SKM-1 treated with dmso at 0.1 percent for 144 hours (cell line): ENCODE measurements around the gene REG3A.

ENCODE experiments used
- DNase-seq: peaks from one replicate; lab custom pipeline; 2025; ENCODE audit not compliant: unreplicated experiment; lab: John Stamatoyannopoulos, UW

The REG3A gene

GRCh38 chr2:79159653-79160052, at the start of gene REG3A:
REG3A (minus strand) TSS chr2:79159753; CDS start chr2:79159405, 348 bp downstream.
- no peak for DNase-seq

- DNase-seq = no peak
These were observed 41.2 kb upstream of the REG3A start for GRCh38 chr2:79200762-79201161.

DNA sequence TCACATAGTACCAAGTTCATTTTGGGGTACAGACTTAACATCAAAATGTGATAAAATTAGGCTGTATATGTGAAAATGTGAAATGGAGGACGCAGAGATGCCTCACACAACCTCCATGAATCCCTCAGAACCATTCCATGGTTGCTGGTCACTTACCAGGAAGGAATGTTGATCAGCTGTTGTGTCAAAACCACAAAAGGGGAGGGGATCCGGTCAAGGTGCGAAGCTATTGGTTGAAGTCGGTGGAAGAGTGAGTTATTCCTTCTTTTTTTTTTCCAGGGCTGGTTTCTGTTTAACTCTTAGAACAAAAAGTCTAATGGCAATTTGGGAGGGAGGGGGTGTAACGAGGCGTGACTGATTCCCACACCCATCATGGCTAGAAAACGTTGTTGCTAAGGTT, 32.3 kb upstream of the REG3A start:
- no peak for DNase-seq

DNA sequence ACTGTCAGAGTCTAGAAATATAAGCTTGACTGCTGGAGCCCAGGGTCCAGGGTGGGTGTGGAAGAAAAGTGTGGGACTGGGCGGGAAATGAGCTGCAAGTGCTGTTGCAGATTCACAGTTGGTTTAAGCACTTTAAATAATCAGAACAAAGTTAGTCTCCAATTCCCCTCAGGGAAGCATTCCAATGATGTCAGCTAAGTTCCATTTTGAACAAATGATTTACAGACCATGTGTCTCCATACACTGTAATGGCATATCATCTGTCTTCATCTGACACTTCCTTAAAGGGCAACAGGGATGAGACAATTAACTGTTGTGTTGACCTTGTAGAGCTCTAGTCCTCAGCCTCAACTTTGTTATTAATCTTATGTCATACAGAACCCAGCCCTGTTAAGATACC, 31.5 kb upstream of the REG3A start:
- DNase-seq = no peak

- no peak for DNase-seq
These were observed 29.9 kb upstream of the REG3A start for GRCh38 chr2:79189465-79189864.

- no peak for DNase-seq
These were observed 22.1 kb upstream of the REG3A start for GRCh38 chr2:79181617-79182016.

GRCh38 chr2:79180092-79180491, 20.5 kb upstream of the REG3A start:
- DNase-seq = no peak

GRCh38 chr2:79179036-79179435, 19.5 kb upstream of the REG3A start:
- DNase-seq = no peak

DNA sequence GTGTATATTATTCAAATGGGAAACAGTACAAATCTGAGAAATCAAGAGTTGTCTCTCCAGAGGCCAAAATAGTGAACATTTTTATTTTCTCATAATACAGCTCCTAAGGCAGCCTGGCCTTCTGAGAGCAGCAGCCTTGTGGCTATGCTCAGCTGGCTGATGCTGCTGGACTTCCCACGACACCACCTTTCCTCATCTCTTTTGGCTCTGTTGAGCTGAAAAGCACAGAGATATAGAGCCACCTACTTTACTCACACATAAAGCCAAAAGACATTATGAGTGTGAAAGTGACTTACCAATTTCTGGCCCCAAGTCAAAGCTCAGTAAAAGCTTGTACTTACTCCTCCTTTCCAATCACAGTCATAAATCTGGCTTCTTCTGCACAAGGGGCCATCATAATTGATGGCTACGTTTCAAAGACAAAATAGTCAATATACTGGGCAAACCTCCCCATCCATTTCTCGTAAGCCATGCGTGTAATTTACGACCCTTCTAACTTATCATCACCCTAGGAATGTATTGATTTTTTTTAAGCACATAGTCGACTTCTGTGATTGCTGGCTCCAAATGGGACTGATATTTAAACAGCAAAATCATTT, 18.6 kb upstream of the REG3A start:
- no peak for DNase-seq

DNA sequence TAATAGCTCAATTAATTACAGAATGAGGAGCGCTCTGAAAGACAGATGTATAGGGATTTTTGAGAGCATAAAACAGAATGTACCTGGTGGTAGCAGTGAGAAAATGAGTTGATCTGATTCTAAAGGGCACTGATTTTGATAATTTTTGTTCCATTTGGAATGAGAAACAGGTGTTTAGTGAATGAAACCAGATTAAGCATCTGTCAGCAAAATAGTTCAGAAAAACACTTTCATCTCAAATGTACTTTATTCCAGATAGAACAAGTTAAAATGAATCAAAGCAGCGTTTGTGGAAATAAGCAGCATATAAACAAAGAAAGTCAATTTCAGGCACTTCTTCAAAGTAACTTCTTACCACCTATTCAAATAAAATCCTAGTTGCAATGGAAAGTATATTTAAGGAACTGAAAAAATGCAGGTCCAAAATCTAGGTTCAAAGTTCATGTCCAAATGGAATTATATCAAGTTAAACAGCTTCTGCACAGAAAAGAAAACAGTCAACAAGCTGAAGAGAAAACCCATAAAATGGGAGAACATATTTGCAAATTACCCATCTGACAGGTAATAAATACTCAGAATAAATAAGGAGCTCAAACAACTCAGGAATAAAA, 11.9 kb upstream of the REG3A start:
- no peak for DNase-seq

GRCh38 chr2:79162801-79163200, 3.2 kb upstream of the REG3A start:
- DNase-seq = no peak

- no peak for DNase-seq
These were observed 2.6 kb upstream of the REG3A start for GRCh38 chr2:79162132-79162531.

- no peak for DNase-seq
These were observed 523 bp downstream of the REG3A start for GRCh38 chr2:79159030-79159429.

DNA sequence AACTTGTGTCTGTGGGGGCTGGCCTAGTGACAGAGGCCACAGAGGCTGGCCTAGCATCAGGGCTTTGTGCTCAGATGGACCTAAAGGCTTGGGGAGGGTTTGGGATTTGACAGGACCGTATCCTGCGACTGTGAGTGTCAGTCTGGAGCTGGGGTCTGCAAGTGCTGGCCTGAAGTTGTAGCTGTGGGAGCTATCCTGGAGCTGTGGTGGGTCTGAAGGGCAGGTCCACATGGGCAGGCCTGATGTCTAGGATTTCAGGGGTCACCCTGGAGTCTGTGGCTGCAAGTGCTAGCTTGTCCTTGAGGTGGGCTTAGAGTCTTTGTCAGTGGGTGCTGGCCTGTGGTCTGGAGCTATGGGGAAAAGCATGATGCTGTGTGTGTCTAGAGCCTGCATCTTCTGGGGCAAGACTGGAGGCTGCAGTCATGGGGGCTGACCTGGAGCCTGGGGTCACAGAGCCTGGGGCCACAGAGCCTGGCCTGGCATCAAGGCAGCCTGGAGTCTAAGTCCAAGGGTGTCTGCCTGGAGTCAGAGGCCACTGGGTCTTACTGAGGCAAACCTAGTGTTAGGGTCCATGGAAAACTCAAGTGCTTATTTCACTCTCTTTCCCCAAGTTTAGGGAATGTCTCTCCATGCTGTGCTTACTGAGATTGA, 3.6 kb downstream of the REG3A start:
- DNase-seq = no peak

DNA sequence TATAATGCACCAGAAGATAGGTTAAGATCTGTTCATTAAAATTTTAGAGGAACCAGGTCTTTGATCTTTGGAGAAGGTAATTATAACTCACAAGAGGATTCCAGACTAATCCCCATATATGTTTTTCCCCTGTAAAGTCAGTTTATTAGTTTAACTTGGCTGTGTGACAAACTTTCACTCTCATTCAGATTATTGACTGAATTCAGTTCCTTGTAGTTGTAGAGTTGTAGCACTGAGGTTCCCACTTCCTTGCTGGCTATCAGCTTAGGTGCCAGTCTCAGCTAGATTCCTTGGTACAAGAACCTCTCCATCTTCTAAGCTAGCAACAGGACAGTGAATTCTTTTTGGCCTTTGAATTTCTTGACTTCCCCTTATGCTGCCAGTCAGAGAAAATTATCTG, 20.1 kb downstream of the REG3A start:
- DNase-seq = no peak

- no peak for DNase-seq
These were observed 21.2 kb downstream of the REG3A start for GRCh38 chr2:79138385-79138784.

DNA sequence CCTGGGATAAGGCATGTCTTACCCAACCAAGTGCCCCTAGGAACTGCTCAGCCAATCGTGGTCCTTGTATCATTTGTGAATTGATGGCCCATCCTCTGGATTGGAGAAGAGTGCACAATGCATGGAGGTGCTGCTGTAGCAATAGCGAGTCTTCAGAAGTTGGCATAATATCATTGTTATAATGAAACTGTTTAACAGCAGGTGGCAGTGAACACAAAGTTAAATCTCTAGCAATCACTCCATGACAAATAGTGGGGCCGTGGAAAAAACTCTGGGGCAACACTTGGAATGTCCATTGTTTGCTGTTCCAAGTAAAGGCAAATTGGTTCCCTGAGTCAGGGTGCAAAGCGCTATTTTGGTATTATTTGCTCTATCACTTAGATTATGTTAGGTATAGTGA, 27.9 kb downstream of the REG3A start:
- no peak for DNase-seq

- DNase-seq = no peak
These were observed 29.7 kb downstream of the REG3A start for GRCh38 chr2:79129804-79130203.

- DNase-seq = no peak
These were observed 30.3 kb downstream of the REG3A start for GRCh38 chr2:79129260-79129659.

DNA sequence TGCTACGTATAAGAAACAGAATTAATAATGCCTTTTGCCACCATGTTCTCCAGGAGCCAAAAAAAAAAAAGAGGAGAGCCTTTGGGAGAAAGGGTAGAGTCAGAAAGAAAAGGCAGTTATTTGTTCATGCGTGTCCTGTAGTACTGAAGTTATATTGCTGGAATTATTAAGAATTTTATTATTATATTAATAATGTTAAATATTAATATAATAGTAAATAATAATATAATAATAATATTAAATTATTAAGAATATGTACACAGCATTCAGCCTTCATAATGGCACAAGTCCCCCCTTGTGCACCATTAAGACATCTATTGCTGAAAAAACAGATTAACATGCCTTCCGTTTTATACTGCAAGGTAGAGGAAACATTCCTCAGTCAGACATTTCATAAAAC, 31.1 kb downstream of the REG3A start:
- DNase-seq = no peak

DNA sequence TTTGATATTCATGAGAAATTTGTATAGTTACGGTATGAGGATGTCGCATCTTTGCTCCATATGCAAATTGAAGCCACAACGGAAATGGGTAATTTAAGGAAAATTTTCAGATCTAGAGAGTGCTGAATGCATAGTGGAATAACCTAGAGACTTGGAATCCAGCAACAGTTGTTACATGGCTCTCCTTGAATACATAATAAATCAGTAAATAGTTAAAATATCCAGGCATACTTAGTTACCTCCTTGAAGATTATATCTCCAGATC, 33.9 kb downstream of the REG3A start:
- no peak for DNase-seq

DNA sequence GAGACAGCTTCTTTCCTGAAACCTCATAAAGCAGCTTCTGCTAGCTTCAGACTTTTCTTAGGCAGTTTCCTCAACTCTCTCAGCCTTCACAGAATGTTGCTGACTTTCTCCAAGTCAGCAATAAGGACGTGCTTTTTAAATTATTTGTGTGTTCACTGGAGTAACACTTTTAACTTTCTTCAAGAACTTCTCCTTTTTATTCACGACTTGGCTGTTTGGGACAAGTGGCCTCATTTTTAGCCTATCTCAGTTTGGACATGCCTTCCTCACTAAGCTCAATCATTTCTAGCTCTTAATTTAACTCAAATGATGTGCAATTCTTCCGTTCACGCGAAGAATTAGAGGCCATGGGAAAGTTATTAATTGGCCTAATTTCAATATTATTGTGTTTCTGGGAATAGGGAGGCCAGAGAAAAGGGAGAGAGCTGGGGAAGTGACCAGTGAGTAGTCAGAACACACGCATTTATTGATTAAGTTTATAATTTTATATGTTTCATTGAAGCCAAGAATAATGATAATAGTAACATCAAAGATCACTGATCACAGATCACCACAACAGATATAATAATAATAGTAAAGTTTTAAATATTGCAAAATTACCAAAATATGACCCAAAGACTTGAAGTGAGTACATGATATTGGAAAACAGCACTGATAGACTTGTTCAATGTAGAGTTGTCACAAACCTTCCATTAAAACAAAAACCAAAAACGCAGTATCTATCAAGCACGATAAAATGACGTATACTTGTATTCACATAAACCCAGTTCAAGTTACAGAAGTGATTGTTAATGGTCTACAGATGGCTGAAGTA, 34.4 kb downstream of the REG3A start:
- no peak for DNase-seq
